Epithelial cell of prostate (primary cell): ENCODE results near the gene IFNG-AS1.

Experiments used
- DNase-seq: peaks from one replicate; pipeline ENCODE4 v3.0.0-alpha.2; 2011; ENCODE audit warnings: low read depth, low spot score
- H3K27ac ChIP-seq: fragments of 450-650 bp; 2 replicates; pipeline ENCODE4 v1.5.1; 2017; ENCODE audit warnings: mild to moderate bottlenecking

Gene IFNG-AS1

DNA sequence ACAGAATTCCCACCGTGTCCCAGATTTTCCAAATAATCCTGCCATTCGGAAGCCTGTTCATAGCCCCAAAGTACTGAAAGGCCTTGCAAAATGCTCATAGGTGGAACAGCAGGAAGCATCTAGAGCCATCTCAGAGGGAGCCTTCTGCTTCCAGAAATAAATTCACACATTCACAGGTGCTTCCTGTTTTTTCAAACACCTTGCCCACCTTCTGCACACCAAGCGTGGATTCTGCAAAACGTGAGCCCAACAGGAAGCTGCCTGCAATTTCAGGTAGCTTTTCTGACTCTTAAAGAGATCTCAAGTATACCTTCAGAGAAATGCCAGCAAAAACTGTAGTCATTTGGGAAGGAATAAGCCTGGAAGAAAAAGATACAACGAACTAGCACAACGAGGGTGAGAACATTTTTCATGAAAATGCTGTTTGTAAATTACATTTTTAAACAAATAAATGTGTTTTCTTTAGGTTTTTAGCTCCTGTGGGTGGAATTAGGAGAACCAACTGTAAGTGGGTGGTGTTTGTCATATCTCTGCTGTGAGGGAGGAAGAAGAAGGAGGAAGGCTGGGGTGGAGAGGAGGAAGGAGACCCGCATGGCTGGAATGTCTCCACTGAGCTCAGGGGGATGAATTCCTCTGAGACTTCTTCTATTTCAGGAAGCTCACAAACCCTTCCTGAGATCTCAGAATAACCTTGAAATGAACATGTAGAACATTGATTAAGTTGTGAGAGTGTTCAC is at the start of gene IFNG-AS1:
Gene IFNG-AS1, plus strand, starts transcription at position 264 of the 737 bp plus-strand sequence.
- DNase-seq = no peak
- no peak within 1 kb of the TSS for H3K27ac ChIP-seq

DNA sequence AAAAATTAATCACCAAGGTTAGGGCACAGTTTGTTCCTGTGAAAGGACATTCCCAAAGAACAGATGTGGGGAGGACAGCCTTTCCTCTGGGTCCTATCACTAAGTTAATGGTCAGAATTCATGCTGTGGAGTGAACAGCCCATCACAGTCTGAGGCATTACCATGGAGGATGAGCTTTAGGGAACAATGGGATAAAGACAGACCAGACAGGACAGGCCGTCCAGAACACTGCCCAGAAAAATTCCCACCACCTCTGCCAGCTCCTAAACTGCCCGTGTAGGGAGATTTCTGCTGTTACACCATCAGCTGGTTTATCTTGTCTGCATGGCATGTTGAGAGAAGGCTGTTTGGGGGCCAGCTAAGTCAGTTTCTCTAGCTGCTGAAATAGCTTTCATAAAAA is 49.6 kb upstream of the IFNG-AS1 start:
- no peak overlapping the region for H3K27ac ChIP-seq
- DNase-seq = no peak

DNA sequence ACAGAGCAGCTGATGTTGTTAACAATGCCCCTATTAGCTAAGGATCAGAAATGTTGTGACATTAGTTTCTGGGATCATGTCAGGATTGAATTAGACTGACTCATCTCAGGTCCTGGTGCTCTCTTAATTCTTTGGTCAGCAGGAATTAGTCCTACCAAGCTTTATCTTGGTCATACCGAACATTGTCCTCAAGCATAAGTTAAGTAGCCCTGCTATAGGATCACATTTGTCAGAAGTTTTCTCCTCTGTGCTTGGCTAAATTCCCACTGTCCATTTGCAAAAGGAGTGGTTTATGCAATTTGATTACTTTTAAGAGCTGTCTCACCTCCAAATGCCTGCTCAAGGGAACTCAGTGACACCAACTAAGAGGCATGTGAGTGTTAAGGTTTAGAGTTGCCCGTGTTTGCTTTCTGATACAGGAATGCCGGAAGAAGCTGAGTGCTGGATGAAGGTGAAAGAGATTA is 48.4 kb upstream of the IFNG-AS1 start:
- DNase-seq = no peak
- peak overlapping the region; percentile 32 for H3K27ac ChIP-seq

DNA sequence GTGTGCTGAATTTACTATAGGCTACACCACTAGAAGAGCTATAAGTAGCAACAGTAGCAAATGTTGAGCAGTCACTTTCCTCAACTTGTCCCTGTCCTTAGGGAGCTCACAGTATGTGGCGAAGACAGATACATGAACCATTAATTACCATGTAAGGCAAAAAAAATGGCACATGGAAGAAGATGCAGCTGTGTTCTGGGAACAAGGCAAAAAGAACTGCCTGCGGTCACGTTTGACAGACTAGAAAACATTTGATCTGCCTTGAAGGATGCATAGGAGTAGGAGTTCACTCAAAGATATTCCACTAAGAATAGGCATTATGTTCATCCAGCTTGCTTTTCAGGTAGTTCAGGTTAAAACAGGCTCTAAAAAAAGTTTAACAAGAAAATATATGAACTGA is 46.5 kb upstream of the IFNG-AS1 start:
- DNase-seq = no peak
- no peak overlapping the region for H3K27ac ChIP-seq

DNA sequence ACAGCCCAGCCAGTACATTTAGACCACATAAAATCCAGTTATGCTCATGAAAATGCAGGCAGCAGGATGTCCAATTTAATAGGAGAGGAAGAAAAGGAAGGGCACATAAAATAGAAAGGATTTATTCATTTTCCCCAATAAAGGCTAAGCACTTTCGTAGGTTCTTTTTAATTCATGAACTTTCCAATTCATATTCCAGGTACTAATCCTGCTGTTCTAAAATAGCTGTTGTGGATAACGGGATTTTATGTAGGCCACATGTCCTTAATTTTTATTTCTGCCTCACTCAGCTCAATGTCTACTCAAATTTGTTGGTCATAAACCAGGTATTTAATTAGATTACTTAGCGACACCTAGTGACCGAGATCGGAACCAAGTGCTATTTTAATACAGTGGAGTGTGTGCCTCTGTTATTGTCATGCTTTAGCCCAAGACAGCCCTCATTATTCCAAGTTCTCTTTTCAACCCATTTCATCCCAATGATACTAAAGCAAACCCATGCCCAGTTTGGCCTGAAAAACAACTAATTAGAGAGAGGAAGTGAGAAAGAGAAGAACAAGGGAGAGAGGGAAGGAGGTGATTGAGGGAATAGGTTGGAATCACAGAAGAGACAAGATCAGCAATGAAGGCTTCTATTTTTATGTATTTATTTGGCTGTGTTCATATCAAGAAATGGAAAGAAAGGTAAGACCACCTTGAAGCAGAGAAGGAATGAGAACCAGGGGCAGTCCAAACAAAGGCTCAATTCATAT is 45.9 kb upstream of the IFNG-AS1 start:
- no peak for DNase-seq
- H3K27ac ChIP-seq = no peak overlapping the region

DNA sequence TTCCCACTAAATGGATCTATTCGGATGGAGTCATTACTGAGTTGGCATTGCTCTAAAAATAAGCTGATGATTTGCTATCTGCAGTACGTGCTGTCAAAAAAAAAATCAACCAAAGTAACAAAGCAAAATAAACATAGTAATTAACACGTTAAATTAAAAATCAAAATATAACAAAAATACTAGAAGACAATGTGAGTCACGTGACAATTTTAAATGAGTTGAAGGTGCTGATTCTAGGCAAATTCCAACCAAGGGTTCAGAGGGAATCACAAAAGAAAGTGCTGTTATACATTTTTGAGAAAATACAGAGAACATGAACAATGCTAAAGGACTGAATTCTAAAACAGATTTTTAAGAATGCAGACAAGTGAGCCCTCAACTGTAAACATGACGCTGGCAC is 45.2 kb upstream of the IFNG-AS1 start:
- no peak for DNase-seq
- no peak overlapping the region for H3K27ac ChIP-seq

DNA sequence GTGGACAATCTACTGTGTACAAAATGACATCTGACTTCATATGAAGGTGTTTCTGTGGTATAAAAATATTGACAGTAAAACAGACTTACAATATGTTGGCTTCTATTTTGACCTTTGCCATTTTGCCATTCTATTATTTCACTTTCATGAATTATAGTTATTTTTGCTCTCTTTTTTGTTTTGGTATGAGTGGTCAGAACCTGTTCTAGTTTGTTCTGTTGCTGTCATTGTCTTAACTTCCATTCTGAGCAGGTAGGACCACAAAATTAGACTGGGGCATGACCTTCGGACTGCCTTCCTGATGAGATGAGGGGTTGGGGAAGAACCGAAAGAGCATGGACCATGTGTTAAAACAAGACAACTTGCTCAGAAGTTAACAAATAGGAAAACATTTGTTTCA is 36.5 kb upstream of the IFNG-AS1 start:
- no peak overlapping the region for H3K27ac ChIP-seq
- DNase-seq = no peak

DNA sequence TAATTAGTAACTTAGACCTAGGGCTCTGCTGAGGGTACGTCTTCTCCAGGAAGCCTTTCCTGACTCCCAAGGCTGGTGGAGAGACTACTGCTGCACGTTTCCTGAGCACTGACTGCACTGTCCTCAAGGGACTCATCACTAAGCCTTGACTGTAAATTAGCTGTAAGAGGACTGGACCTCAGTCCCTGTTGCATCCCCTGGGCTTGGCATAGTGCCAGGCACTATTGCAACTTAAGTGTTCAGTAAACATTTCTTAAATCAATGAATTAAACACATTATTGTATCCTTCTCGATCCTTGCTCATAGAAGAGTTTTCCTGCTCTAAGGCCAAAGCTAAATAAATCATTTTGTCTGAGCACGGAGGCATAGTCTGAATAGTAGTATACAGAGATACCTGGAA is 31.9 kb upstream of the IFNG-AS1 start:
- no peak for DNase-seq
- H3K27ac ChIP-seq = no peak overlapping the region

DNA sequence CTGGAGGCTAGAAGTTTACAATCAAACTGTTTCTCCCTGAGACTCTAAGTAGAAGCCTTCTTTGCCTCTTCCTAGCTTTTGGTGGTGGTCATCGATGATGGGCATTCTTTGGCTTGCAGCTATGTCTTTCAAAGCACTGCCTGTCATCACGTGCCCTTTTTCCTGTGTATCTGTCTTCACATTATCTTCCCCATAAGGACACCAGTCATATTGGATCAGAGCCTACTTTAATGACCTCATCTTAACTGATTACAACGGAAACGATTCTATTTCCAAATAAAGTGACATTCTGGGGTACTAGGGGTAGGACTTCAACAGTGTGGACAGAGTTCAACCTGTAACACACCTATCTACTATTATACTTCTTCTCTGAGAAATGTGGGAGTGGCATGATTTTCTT is 31.1 kb upstream of the IFNG-AS1 start:
- no peak overlapping the region for H3K27ac ChIP-seq
- no peak for DNase-seq

DNA sequence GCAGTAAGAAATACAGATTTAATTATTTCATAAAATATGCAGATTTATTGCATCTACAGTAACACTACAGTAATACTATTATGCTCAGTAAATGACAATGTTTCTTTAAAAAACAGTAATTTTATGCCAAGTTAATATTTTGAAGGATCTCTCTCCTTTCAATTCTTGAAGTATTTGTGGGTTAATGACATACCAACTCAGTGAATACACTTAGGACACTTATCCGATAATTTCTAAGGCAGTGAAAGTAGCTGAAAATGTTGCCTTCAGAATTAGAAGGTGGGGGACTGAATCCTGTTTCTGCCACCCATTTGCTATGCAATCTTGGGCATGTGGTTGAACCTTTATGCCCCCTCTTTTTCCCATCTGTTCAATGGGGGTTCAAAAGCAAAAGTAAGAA is 24.8 kb upstream of the IFNG-AS1 start:
- DNase-seq = no peak
- H3K27ac ChIP-seq = no peak overlapping the region

DNA sequence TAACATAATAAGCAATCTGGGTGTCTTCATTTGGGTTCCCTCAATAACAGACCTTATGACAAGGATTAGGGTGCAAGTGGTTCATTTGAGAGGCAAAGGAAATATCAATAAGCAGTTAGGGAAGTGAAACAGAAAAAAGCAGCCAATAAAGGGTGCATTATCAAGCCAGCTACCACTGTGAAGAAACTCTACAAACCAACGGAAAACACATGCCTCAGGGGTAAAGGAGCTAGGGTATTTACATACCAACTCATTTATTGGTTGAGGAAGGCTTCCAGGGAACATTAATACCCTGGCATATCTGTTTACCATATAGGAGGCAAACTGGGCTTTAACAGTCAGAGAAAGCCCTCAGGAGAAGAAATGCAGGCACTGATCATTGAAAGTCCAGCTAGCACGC is 22.7 kb upstream of the IFNG-AS1 start:
- no peak overlapping the region for H3K27ac ChIP-seq
- no peak for DNase-seq

DNA sequence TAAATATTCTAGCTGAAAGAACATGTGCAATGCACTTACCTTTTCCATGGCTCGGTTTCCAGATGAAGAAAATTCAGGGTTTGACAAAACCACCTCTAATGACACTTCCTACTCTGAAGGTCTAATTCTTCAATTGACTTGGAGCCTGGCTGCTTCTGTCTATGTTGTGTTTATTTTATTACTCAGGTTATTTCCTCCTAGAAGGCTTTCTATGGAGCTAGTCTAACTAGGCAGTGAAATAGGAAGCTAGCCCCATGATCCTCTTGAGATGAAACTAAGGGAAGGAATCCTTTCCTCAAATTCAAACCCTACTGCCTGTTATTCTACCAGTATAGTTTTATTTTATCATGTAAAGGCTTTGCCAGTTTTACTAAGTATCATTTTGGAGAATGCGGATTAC is 20.9 kb upstream of the IFNG-AS1 start:
- no peak for DNase-seq
- H3K27ac ChIP-seq = no peak overlapping the region

DNA sequence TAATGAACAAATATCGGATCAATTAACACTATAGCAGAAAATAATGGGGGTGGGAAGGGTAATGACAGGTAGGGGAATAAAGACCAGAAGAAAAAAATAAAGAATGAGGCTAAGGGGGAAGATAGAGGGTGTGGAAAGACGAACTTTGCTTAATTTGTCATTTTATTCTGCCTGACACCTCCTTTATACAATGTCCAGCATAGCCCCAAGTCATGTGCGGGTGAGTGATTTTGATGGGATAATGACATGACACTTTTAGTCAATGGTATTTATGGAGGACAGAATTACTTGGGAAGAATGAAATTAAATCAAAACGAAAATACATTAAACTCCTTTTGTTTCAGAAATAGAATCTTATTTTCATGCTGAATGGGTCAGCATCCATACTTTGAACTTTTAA is 20.5 kb upstream of the IFNG-AS1 start:
- no peak for DNase-seq
- H3K27ac ChIP-seq = no peak overlapping the region

DNA sequence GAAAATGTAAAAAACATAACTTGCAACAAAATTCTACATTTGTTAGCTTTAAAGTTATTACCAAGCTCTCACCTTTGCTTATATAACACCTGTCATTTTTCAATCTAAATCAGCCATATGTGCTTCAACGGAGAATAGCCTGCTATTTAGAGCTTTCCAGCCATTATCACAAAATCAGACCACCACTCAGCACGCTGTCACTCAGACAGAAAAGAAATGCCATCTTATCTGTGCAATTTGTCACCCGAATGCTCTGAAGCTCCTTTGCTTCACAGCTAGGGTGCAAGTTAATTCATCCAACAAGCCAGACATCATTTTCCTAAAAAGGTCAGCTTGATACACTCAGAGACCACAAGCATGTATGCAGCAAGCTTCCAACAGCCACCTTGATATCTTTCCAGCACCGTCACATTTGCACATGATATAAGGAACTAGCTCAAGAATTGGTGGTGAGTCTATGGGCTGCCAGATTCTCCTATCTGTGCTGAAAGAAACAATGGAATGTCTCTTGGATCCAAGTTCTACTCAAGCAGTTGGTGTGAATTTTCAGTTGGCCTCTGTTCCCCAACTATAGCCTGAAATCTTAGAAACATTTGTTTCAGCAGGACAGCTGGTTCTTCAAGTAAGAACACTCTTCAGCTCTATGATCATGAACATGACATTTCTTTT is 20.0 kb upstream of the IFNG-AS1 start:
- H3K27ac ChIP-seq = no peak overlapping the region
- DNase-seq = no peak

DNA sequence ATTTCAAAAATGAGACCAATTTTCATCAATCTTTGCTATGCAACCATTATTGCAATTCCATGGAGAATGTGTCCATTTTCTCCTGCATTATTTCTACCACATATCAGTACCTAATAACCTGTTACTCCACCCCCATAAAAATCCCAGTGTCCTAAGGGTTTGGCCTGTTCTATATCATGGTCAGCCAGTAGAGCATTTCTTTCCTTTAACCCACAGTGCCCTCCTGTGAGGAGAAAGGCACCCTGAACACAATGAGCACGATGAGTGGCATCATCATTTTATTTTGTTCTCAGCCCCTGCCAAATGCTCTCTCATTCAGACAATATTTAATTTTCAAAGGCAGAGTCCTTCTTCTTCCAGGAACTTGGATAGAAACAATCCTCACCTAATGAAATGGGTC is 11.6 kb upstream of the IFNG-AS1 start:
- no peak overlapping the region for H3K27ac ChIP-seq
- DNase-seq = no peak

DNA sequence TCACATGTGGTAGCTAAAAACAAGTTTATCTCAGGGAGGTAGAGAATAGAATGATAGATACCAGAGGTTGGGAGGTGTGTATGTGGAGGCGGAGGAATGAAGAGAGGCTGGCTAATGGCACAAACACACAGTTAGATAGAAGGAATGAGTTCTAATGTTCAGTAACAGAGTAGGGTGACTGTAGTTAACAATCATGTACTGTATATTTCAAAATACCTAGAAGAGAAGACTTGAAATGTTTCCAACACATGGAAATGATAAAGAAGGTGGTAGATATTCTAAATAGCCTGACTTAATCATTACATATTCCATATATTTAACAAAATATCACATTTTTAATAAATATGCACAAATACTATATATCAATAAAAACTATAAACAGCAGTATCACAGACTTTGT is 8.9 kb upstream of the IFNG-AS1 start:
- H3K27ac ChIP-seq = no peak overlapping the region
- DNase-seq = no peak

DNA sequence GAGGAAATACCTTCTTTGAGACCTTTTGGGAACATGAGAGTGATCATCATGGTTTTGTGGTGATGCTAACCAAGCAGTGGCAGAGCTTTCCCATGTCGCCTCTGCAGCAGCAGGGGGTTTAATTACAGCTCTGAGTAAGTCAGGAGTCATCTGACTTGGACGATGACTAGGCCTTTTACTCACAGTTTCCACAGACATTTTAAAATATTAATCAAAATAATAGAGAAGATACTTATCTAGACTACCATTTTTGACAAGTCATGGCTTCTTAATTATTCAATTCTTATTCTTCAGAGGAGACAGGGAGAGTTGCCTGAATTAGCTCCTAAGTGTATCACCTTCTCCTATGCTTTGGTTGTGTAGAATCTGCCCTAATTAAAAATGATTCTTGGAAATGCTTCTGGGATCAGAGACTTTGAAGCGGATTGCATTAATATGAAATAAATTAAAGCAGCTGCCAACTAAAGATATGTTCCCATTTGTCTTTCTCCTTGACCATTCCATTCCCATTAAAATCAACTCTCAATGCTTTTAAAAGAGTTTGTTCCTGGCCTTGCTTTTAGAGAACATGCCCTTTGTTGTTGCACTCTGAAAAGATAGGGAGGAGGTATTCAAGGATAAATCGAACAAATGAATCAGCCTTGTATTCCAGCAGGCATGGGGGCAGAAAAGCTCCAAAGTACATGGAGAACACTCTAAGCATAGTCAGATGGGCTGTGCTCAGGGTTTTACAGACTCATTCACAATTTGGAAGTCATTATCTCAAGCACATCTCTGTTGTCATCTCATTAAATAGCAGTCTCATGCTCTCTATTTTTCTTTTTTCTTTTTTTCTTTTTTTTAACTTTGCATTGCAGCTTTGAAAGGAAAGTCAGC is 7.7 kb upstream of the IFNG-AS1 start:
- H3K27ac ChIP-seq = peak overlapping the region; percentile 27

DNA sequence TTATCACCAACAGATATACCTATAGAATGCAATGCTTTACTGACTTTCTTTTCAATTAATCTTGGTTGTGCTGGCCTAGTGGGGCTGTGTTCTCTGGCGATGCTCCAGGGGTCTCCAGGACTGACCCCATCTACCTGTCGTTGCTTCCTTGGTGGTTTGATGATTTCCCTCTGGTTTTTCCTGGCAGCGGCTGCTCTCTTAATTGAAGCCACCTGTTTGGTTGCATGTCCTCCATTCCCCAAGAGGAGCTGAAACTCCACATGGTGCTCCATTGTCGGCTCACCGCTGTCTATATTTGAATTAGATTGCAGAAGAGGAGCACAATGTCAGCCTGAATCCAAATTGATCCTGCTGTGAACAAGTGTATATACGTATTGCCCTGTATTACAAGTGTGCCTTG is 7.1 kb upstream of the IFNG-AS1 start:
- no peak overlapping the region for H3K27ac ChIP-seq
- no peak for DNase-seq

More for the DNA sequence above, 7.7 kb upstream of the IFNG-AS1 start:
- DNase-seq = peak; percentile 44

DNA sequence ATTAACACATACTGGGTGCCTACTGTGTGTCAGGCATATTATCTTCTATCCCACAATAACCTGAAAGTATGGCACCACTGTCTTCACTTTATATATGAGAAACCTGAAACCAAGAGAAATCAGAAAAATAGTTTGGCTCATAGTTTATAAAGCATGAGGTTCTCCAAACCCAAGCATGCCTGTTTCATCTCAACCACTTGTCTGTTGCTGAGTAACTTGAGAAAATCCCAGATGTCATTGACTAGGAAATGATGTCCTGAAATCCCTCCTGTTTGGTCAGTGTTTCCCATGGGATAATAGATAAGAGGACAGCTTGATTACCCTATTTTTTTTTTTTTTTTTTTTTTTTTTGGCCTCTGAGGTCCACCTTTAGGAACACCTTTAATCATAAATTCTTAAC is 2.6 kb upstream of the IFNG-AS1 start:
- DNase-seq = no peak
- no peak overlapping the region for H3K27ac ChIP-seq

DNA sequence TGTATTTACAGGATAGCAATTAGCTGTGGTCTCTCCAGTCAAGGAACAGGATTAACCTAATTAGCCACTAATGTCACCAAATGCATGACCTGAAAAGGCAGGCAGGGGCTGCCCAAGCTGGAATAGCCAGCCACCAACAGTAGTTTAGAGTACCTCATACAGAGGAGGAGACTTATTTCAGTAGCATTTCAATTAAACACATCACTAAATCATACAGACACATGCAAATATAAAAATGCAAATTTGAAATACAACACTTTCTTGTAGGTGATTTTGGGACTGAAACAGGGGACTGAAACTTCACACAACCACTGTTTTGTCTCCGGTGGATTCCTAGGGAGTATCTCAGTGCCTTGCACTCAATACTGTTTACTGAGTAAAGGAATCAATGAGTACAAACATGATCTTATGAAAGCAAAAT is 636 bp upstream of the IFNG-AS1 start:
- H3K27ac ChIP-seq = no peak overlapping the region
- DNase-seq = no peak
